Measurements from ENCODE around the gene RNF169. TPM values are rescaled to one million over a fixed set of nuclear protein-coding genes. Genes with fewer than 3 reads are reported as not detected.

RNF169 gene
- total RNA-seq, 1 experiment from 2014 or later: 13.0 TPM

GRCh38 chr11:74735365-74735928 lies 13.2 kb upstream of the RNF169 start:
- H3K23ac ChIP-seq (ENCODE audit: insufficient read length, low read depth, low read length): no peak overlapping the region
- no peak overlapping the region for H3K9ac ChIP-seq (ENCODE audit: extremely low read depth, insufficient read length, low read length)
- no peak overlapping the region for H4K8ac ChIP-seq (replicated peaks; ENCODE audit: insufficient read length, low read depth, low read length)
- peaks cover 0 to 6% (median 6%) of the 10 kb centered on the region in 3 experiments; a peak in 5 of 7 replicates for H3K36me3 Mint-ChIP-seq (ENCODE audit: insufficient read depth in 1 of 3, low read depth in 3 of 3)
- peaks cover 6 to 10% of the 10 kb centered on the region in 2 experiments for H3K4me1 Mint-ChIP-seq
- no peak for DNase-seq
- WGBS (ENCODE audit: extremely low coverage, insufficient read length, low lambda C conversion rate): no CpG with 5 or more reads among the region's 6 CpGs
- H3K23me2 ChIP-seq (ENCODE audit: insufficient read length, low read depth, low read length, poor library complexity, severe bottlenecking): peaks cover 6% of the 10 kb centered on the region
- H2BK20ac ChIP-seq (ENCODE audit: low read depth, low read length, poor library complexity, severe bottlenecking): no peak overlapping the region
- H3K9me3 Mint-ChIP-seq: peaks cover 8 to 10% of the 10 kb centered on the region in 2 experiments
- H4K91ac ChIP-seq (ENCODE audit: insufficient read length, low read depth, low read length): no peak overlapping the region
- no peak overlapping the region for H3K27ac Mint-ChIP-seq
- H3K4ac ChIP-seq (ENCODE audit: low read depth, low read length): no peak overlapping the region
- H2AK5ac ChIP-seq (ENCODE audit: insufficient read length, low read length): no peak overlapping the region
- no peaks in the 10 kb centered on the region for H4K20me1 ChIP-seq (ENCODE audit: control insufficient read depth, insufficient read depth, insufficient read length)
- H3K4me1 ChIP-seq (ENCODE audit: insufficient read depth, low read length): no peaks in the 10 kb centered on the region
- H2BK15ac ChIP-seq (ENCODE audit: low read depth, low read length): no peak overlapping the region
- no peak overlapping the region for H2BK12ac ChIP-seq (ENCODE audit: insufficient read length, low read depth, low read length)
- no peak for TF ChIP-seq CTCF (conservative IDR thresholded peaks at IDR 0.05)
- peaks cover 41% of the 10 kb centered on the region for H3K27me3 Mint-ChIP-seq (ENCODE audit: low read depth)
- no peak overlapping the region for H3K4me3 Mint-ChIP-seq
- no peak overlapping the region for H3K14ac ChIP-seq (ENCODE audit: insufficient read depth, low read length)
- H2BK5ac ChIP-seq (ENCODE audit: insufficient read length, low read length): no peak overlapping the region
- H2AFZ ChIP-seq (ENCODE audit: low read length): no peak overlapping the region
- H4K5ac ChIP-seq (ENCODE audit: insufficient read length, low read depth, low read length): no peak overlapping the region
- no peak overlapping the region for H3K4me2 ChIP-seq (ENCODE audit: insufficient read depth, insufficient read length, low read length)
- no peak overlapping the region for H3T11ph ChIP-seq (ENCODE audit: low read length)
- H3K79me2 ChIP-seq (ENCODE audit: insufficient read depth, low read length): no peaks in the 10 kb centered on the region
- no peak overlapping the region for H3K18ac ChIP-seq (ENCODE audit: insufficient read length, low read depth, low read length)
- no peaks in the 10 kb centered on the region for H3K79me1 ChIP-seq (ENCODE audit: insufficient read depth, low read depth, low read length, poor library complexity, severe bottlenecking)
- H3K56ac ChIP-seq (ENCODE audit: insufficient read length, low read depth, low read length): no peak overlapping the region
- H2BK120ac ChIP-seq (ENCODE audit: low read depth, low read length, poor library complexity, severe bottlenecking): no peak overlapping the region
- no peak overlapping the region for H3K27ac ChIP-seq (ENCODE audit: insufficient read length, low read depth, low read length)
- H3K27me3 ChIP-seq (ENCODE audit: insufficient read depth, low read length): peaks cover 20% of the 10 kb centered on the region; the same call in 1 of the 2 replicates
- no peaks in the 10 kb centered on the region for H3K9me3 ChIP-seq (ENCODE audit: control insufficient read depth, low read depth, low read length)

All from H9 (cell line).